Esophagus (tissue), 2 donors: ENCODE data around the gene FBXL4. TPM values are rescaled to one million over a fixed set of nuclear protein-coding genes. Genes with fewer than 3 reads are reported as not detected.

ENCODE experiments used
- H3K27ac ChIP-seq, 2 donors: one replicate each; pipeline ENCODE4 v1.5.1; 2013; ENCODE audit warnings: low read depth in 2 of 2, mild to moderate bottlenecking in 2 of 2, inconsistent platforms in 1 of 2, low read length in 1 of 2, moderate library complexity in 1 of 2
- H3K27me3 ChIP-seq, 2 donors: one replicate each; pipeline ENCODE4 v1.6.1; 2013; ENCODE audit warnings: low read length in 2 of 2, control low read depth in 1 of 2, mild to moderate bottlenecking in 1 of 2; ENCODE audit not compliant: insufficient read depth in 2 of 2, control insufficient read depth in 1 of 2
- H3K36me3 ChIP-seq, 2 donors: one replicate each; pipeline ENCODE4 v1.6.1; 2013; ENCODE audit warnings: low read length in 1 of 2; ENCODE audit not compliant: control insufficient read depth in 2 of 2, insufficient read depth in 2 of 2
- H3K4me1 ChIP-seq, 2 donors: one replicate each; pipeline ENCODE4 v1.6.1; 2013; ENCODE audit warnings: low read length in 1 of 2; ENCODE audit not compliant: control insufficient read depth in 2 of 2, insufficient read depth in 2 of 2
- H3K4me3 ChIP-seq, 2 donors: one replicate each; pipeline ENCODE4 v1.5.1; 2013; ENCODE audit warnings: low read length in 2 of 2, mild to moderate bottlenecking in 2 of 2, low read depth in 1 of 2, moderate library complexity in 1 of 2
- H3K9me3 ChIP-seq, 2 donors: one replicate each; pipeline ENCODE4 v1.6.1; 2013; ENCODE audit warnings: mild to moderate bottlenecking in 2 of 2, low read depth in 1 of 2, low read length in 1 of 2, moderate library complexity in 1 of 2; ENCODE audit not compliant: control insufficient read depth in 2 of 2, insufficient read depth in 1 of 2
- WGBS, 2 donors: extraction: QIAGEN DNeasy Blood & Tissue Kit; methylation state at CpG; one replicate each; pipeline ENCODE4 v1.1.7; 2013; 5-methylcytosine and 5-hydroxymethylcytosine counted together
- polyA plus RNA-seq, 2 donors: library from polyadenylated mRNA; stranded (reverse); fragments of 200-250 nt; gene quantifications; one replicate each; pipeline ENCODE4 v1.2.3, GENCODE V29; 2013
- donor health status: healthy with polysubstance abuse.
- donor health status: Bipolar disorder and iron deficiency.

FBXL4 gene
- polyA plus RNA-seq, 2 donors, result 2.4 to 2.9 TPM

GRCh38 chr6:98824902-98825599 is 122.7 kb downstream of the FBXL4 start:
- WGBS, 2 donors, result 5% methylated on average over 32 of the region's 32 CpGs
- peaks cover 8 to 35% of the 10 kb centered on the region in 2 donors for H3K27me3 ChIP-seq

DNA sequence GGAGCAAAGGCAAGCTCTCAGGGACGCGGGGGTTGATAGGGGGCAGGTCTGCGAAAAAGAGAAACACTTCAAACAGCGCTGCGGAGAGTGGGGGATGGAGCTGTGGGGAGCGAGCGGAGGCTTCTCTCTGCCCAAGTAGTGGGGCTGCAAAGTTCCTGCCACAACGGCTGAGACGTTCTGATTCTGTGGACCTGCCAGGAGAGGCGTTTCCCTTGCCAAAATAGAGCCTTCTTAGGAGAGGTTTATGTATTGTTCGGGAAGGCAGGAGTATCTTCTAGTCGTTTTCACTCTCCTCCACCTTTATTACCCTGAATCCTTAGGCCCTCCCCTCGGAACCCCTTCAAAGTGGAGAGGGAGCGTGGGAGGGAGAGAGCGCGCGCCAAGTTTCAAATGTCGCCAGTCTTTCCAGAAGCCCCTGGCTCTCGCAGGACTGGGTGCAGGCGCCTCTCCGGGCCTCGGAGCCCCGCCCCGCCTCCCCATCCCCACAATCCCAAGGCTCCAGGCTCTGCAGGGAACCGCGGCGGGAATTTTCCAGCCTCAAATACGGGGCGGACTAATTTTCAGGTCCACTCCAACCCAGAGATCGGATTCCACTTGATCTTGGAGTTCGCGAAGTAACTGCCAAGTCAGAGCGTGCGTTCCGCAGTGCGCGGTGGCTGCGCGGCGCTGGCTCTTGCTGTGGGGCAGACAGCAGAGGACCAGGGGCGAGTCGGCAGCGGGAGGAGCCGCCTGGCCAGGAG is 123.4 kb downstream of the FBXL4 start:
- Histone ChIP-seq H3K4me3 (no peak overlapping the region), H3K9me3 (no peaks in the 10 kb centered on the region), H3K4me1 (peaks cover 2 to 6% of the 10 kb centered on the region in 2 donors), H3K36me3 (no peaks in the 10 kb centered on the region), H3K27ac (no peak overlapping the region), H3K27me3 (peaks cover 8 to 35% of the 10 kb centered on the region in 2 donors)
- WGBS, 2 donors, result 2 to 4% methylated on average over 44 of the region's 44 CpGs

More at GRCh38 chr6:98824902-98825599, 122.7 kb downstream of the FBXL4 start:
- H3K36me3 ChIP-seq, result no peaks in the 10 kb centered on the region
- H3K27ac ChIP-seq, result no peak overlapping the region
- no peak overlapping the region for H3K4me3 ChIP-seq
- H3K9me3 ChIP-seq, result no peaks in the 10 kb centered on the region
- H3K4me1 ChIP-seq, result peaks cover 2 to 6% of the 10 kb centered on the region in 2 donors

DNA sequence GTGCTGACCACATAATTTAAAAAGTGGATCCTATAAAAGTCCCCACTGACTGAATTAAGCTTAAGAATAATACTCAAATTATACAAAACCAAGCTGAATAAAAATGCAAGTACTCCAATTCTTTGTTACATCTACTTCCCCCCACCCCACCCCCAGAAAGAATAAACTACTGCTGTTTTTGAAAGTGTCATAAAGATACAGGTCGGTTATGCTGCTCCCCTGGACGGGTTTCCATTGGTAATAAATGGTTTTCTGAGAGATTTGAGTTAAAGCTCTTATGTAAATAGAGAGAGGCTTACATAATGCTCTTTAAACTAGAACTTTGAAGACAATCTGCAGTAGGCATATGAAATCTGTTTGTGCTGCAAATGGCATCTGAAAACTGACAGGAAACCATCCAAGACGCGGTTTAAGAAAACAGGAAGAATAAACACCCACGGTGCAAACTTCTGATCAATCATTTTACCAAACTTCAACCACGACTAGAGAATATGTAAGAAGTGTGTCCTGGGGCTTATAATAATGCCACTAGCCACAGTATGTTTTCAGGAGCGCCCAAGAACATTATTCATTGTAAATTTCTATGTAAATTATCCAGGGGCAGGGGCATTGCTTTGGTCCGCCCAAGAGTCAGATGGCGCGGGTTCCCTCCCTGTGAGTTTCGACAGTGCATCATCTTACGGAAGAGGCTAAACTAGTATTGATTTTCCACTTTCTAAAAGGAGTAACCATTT is 124.2 kb downstream of the FBXL4 start:
- whole genome bisulfite sequencing, 2 donors, result 8 to 12% methylated on average over 12 of the region's 12 CpGs

GRCh38 chr6:98821756-98822405 is 125.9 kb downstream of the FBXL4 start:
- Histone ChIP-seq H3K36me3 (no peaks in the 10 kb centered on the region), H3K9me3 (no peaks in the 10 kb centered on the region), H3K4me3 (no peak overlapping the region), H3K4me1 (peaks cover 0 to 6% of the 10 kb centered on the region in 2 donors), H3K27ac (no peak overlapping the region), H3K27me3 (peaks cover 4 to 22% of the 10 kb centered on the region in 2 donors)
- 84 to 90% methylated on average over 2 of the region's 2 CpGs for WGBS, 2 donors

More for the DNA sequence above, 124.2 kb downstream of the FBXL4 start:
- Histone ChIP-seq H3K36me3 (no peaks in the 10 kb centered on the region), H3K27ac (no peak overlapping the region), H3K4me3 (no peak overlapping the region), H3K27me3 (peaks cover 4 to 35% of the 10 kb centered on the region in 2 donors), H3K4me1 (peaks cover 2 to 6% of the 10 kb centered on the region in 2 donors), H3K9me3 (no peaks in the 10 kb centered on the region)

Other genes starting within 250 kb of the FBXL4 start
- gene POU3F2, start 113.4 kb downstream of the FBXL4 start, polyA plus RNA-seq, result not detected